Adrenal gland (tissue), 5 donors: ENCODE results near the gene SPATA2L.

Experiments
- CTCF ChIP-seq, 6 experiments: fragments of 450-650 bp in 4 of 6; fragments of 200-600 bp in 2 of 6; sonication (generic) in 1 of 6; IDR thresholded peaks; 1 replicate in 5 of 6; 2 replicates in 1 of 6; pipeline versions ENCODE4 v1.5.1 to v1.8.0; 2016 to 2021; ENCODE audit warnings: antibody characterized with exemption in 6 of 6, mild to moderate bottlenecking in 2 of 6, moderate library complexity in 1 of 6
- POLR2A ChIP-seq, 2 donors: fragments of 450-650 bp; IDR thresholded peaks; one replicate each; pipeline ENCODE4 v1.6.1; 2017; ENCODE audit warnings: antibody characterized with exemption in 2 of 2, mild to moderate bottlenecking in 2 of 2, moderate library complexity in 1 of 2
- donor health status: DM: no; HTN: no; CAD: no.

GRCh38 chr16:89646906-89647305 lies 54.6 kb downstream of the SPATA2L start:
- TF ChIP-seq CTCF (IDR thresholded peaks at IDR 0.05) (no peak), POLR2A (IDR thresholded peaks at IDR 0.05) (no peak)
